Suprapubic skin (tissue), 4 donors: Measurements from ENCODE around the gene AQP12A.

ENCODE experiments used
- POLR2A ChIP-seq, 2 donors: fragments of 450-650 bp; IDR thresholded peaks; one replicate each; pipeline ENCODE4 v1.6.1; 2017; ENCODE audit warnings: antibody characterized with exemption in 2 of 2, mild to moderate bottlenecking in 2 of 2, moderate library complexity in 2 of 2
- POLR2AphosphoS5 ChIP-seq, 3 donors: sonication (generic); formaldehyde crosslinking; IDR thresholded peaks; one replicate each; pipeline ENCODE4 v1.6.1; 2017; ENCODE audit warnings: antibody characterized with exemption in 3 of 3

- TF ChIP-seq POLR2A (IDR thresholded peaks at IDR 0.05) (no peak), POLR2AphosphoS5 (IDR thresholded peaks at IDR 0.05) (no peak)
Observed at GRCh38 chr2:240730501-240731177, 39.0 kb downstream of the AQP12A start.
